GM19035 (cell line): Measurements from ENCODE around the gene MARCO.
"Not testable (repeated sequence)": the region's sequence is repeated elsewhere in the genome, so short reads cannot be mapped to it uniquely, and the experiment has no call there.

Experiments
- ATAC-seq: cut with Tn5 transposase; IDR thresholded peaks from one replicate; pipeline ENCODE4 v1.9.1; 2021; ENCODE audit not compliant: unreplicated experiment

MARCO gene

DNA sequence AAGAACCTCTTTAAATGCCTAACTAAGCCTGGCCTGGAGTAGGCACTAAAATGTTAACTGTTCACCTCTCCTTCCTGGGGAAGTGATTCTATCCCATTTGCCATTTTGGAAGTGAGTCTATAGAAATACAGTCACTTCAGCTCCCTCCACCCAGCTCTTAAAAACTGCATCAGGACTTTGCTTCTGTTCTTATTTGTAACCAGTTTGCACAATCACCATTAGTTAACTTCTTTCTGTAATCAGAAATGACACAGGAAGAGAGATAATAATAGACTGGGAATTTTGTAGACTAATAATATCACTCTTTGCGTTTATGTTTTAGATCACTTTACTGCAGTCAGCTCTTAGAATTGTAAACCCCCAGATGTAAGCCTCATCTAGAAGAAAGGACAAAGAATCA lies 16.0 kb upstream of the MARCO start:
- ATAC-seq = no peak

DNA sequence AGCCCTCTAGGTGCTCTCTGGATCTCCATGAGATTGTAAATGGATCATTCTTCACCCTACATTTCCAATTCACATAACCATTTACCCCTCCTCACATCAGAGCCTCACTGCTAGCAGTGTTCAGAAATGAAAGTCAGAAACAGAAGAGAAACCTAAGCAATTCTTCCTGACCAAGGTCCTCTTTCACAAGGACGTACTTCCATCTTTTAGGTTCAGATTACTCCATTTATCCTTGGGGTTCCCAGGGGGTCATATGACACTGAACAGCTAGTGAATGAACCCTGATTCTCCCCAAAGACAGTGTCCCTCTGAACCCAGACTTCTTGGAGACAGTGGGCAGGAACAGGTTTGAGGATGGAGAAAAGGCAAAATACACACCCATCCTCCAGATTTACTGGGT lies 12.9 kb upstream of the MARCO start:
- ATAC-seq = no peak

DNA sequence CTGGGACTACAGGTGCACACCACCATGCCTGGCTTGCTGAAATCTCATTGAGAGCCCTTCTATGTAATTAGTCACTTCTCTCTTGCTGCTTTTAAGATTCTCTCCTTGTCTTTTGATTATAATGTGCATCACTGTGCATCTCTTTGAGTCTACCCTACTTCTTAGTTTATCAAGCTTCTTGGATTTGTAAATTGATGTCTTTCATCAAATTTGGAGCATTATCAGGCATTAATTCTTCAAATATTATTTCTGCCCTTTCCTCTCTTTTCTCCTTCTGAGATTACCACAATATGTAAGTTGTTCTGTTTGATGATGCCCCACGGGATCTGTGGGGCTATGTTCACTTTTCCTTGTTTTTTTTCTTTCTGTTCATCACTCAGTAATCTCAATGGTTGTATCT lies 9.0 kb upstream of the MARCO start:
- no peak for ATAC-seq

DNA sequence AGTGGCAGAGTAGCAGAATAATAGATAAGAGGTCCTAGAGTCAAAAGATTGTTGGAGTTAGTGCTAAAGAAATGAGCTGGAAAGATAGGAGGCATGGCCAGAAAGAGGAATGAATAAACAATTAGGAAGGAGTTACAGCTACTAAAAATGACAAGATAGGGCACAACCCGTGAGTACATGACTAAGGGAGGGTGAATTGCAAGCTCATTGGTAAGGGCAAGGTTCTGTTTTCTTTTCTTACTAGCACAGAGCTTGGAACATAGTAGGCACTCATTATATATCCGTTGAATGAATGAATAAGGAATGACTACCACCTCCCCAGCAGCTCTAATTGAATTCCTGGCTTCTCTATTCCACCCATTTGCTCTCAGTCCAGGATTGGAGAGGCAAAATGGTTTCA lies 5.7 kb upstream of the MARCO start:
- no peak for ATAC-seq

DNA sequence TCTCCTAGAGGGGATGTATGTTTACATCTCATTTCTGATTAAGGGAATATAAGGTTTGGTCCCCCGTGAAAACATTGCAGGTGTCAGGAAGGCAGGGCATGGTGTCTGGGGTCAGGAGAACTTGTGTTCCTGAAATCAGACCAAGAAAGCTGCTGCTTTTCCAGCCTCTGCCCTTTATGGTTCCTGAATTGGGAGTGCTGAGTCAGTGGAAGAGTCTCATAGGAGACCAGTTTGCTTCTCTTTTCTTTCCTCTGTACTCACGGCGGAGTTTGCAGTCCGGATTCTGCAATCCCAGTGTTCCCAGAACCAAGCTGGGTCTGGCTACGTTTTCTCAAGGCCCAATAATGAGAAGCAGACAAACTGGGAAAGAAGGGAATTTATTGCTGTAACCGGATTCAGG lies 5.1 kb upstream of the MARCO start:
- ATAC-seq = no peak

DNA sequence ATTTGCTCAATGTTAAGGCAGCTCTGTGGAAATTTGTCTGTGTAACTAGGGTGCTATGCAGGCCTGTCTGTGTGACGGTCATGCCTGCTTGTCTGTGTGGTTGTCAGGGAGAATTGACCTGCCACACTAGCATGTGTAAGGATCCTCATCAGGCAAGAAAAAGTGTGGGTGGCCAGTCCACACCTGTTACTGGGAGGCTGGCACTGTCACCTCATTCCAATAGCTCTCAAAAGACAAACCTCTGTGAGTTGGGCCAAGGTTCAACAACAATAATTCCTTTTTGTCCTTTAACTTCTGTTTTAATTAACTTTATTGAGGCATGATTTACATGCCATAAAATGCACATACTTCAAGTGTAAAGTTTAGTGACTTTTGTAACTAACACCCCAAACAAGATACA lies 4.2 kb upstream of the MARCO start:
- ATAC-seq = no peak

DNA sequence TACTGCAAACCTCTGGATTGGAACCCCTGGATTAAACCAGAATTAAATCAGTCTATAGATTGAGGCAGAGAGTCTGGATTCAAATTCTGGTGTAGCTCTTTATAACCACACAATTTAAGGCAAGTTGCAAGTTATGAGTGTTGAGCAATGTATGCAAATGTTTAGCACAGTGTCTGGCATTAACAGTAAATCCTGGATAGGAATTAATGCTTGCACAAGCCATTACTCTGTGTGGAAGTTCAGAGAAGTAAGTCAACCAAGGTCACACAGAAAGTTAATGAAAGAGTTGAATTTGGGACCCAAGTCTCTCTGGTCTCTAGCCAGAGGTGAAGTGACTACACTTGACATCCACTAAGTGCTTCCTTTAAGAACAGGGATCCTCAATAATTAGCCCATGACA lies 2.0 kb upstream of the MARCO start:
- ATAC-seq = no peak

DNA sequence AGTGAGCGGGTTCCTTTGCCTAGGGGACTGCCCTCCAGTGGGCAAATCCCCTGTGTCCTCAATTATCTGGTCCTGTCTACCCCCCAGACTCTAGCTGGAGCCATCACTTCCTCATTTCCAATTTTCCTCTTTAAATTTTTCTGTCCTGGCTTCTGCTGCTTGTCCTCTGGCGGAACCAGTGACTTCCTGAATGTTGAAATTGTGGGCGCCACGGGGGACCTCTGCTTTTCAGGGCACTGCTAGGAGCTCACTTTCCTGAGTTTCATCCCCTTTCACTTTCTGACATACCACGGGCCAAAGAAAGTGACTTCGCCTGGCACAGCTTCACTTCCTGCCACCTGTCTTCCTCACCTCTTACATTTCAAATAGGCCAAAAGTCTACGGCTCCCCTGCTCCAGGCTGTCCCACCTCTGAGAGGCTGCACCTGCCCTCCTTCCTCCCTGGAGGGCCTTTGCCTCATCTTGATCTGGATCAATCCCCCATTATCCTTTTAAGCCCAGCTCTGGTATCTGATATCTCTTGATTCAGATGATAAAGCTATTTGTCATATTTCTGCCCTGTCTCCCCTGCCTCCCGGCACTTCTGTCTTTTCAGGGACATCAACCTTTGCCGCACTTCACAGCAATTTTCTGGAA lies 1.4 kb upstream of the MARCO start:
- no peak for ATAC-seq

DNA sequence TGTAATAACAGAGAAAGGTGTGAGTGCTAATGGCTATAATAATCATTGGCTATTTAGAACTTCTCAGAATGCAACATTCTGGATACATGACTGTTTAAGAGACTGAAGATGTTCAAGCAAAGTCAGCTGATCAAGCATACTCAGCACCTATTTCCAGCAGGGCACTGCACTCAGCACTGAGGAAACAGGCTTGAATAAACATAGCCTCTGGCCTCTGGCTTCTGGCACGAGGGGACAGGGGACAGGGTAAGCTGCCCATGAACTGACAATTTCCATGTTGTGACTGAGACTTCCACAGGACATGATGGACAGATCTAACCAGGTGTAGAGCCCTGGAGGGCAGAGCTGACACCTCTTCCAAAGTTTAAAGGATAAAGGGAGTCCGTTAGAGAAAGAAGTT lies 1.3 kb downstream of the MARCO start:
- no peak for ATAC-seq

DNA sequence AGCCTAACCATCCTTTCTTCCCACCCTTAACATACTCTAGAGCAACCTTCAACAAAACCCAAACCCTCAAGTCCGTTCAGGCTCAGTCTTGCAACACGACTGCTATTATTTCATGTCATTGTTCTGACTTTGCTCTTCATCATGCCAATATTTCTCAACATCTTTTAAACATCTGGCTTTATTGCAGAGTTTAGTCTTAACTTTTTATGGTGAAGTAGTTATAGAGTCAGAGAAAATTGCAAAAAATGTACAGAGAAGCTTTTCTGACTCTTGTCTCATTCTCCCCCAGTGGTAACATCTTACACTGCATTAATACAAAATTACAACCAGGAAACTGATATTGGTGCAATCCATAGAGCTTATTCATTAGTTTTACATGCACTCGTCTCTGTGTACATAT lies 3.9 kb downstream of the MARCO start:
- ATAC-seq = no peak

DNA sequence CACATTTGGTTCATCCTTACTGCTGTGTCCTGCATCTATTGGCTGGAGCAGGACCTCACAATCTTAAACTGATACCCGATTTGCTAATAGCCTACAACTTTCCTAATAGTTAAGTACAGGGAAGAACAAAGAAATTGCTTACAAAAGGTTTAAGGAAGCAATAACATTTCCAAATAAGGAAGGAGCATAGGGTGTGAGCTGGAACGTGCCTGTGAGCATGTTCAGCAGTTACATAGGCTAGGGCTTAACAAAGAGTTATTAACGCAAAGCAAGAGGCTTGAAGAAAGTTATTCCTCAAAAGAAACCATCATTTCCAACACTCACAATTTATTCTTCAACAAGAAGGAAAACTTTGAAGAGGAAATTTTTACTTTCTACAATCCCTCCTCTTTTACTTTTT lies 6.3 kb downstream of the MARCO start:
- not testable (repeated sequence) for ATAC-seq

DNA sequence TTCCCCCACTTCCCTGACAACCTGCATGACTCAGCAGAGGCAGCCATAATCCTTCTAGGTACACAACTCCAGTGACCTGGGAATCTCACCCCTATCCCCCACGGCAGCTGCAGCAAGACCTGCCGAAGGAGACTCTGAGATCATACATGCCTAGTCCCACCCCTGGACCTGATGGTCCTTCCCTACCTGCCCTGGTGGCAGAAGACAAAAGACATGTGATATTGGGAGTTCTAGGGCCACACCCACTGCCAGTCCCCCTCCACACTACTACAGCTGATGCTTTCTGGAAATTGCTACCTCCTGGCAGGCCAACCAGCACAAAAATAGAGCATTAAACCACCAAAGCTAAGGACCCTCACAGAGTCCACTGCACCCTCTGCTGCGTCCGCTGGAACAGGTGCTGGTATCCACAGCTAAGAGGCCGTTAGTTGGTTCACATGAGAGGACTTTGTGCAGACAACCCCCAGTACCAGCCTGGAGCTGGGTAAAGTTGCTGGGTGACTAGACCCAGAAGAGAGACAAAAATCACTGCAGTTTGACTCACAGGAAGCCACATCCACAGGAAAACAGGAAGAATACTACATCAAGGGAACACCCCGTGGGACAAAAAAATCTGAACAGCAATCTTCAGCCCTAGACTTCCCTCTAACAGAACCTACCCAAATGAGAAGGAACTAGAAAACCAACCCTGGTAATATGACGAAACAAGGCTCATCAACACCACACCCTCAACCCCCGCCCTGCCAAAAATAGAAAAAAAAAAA lies 12.5 kb downstream of the MARCO start:
- ATAC-seq = no peak

DNA sequence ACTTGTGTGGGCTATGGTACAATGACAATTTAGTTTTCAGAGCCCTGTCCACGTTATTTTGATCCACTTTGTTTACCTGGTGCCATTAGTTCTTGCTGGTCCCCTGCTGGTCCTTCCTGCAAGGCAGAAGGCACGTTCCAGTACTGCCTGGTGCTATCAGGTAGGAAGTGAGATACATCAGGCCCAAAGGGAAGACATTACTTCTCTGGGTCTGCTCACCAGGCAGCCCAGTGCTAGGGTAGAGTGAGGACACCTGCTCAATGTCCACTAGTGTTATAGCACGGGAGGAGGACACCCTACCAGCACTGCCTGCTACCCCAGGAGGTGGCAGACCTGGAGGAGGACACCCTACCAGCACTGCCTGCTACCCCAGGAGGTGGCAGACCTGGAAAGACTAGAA lies 23.7 kb downstream of the MARCO start:
- no peak for ATAC-seq

DNA sequence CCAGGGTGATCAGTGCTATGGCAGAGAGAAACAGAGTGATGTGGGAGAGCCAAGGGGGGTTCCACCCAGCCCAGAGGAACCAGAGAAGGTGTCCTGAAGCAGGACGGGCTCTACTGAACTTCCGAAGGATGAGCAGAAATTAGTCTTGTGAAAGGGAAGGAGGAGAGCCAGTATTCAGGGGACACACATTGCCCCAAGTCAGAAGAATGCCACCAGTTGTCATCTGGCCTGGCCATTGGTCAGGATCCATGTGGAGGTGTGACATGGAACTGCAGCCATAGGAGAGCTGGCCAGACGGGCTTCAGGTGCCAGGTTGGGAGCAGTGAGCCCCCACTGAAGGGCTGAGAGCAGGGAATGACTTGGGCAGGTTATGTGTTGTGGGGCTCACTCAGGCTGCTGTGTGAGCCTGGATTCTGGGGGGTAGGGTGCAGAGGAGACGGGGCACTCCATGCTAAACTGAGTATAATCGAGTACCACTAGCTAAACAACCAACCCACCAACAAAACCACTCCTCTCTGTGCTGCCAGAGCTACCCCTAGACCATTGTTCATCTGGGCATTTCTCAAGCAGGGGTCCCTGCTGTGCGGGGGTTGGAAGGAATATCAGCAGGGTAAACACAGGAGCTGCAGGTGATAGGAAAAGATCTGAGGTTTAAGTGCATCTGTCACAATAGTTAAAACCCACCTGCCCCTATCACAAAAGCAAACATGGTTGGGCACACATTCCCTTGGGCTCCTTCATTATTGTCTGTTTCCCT lies 25.3 kb downstream of the MARCO start:
- no peak for ATAC-seq

DNA sequence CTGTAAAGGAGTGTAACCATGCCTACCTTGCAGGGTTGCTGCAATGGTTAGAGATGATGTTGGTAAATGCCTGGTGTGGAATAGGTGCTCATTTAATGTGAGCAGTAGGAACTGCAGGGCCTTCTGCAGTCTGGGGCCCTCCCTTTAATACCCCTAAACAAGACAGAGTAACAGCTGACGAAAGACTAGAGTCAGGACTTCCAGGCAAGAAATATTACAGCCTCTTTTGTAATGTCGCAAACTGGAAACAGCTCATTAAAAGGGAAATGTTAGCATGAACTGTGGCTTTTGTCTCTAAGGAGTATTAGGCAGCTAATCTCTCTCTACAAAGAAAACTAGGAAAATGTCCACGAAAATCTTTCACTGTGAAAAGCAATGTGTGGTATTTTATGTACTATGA lies 26.0 kb downstream of the MARCO start:
- no peak for ATAC-seq

DNA sequence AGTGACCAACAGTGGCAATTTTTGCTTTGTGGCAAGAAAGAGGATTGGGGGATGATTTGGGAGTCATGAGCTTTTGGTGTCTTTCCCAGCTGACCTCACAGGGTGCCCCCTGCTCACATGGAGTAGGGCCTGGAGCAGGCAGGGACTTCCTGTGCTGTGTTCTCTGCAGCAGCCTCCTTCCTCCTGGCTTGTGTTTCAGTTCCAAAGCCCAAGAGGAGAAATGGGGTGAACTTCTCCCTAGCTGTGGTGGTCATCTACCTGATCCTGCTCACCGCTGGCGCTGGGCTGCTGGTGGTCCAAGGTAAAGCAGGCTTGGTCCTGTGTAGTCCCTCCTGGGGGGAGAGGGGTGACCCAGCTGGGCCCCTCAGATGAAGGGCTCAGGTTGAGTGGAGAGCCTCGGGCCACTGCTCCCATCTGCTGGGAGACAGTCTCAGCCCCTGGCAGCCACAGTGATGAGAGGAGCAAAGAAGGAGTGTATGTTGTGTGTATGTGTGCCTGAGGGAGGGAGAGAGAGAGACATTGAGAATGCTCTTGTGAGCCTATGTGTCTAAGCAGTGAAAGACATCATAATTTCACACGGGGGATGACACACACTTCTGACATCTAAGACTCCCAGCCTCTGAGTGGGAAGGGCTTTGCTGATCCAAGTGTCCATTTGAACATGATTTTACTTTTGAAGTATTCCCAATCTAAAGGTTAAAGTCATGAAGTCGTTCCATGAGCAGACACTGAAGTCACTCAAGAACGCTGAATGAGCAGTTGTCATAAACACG lies 27.2 kb downstream of the MARCO start:
- no peak for ATAC-seq

DNA sequence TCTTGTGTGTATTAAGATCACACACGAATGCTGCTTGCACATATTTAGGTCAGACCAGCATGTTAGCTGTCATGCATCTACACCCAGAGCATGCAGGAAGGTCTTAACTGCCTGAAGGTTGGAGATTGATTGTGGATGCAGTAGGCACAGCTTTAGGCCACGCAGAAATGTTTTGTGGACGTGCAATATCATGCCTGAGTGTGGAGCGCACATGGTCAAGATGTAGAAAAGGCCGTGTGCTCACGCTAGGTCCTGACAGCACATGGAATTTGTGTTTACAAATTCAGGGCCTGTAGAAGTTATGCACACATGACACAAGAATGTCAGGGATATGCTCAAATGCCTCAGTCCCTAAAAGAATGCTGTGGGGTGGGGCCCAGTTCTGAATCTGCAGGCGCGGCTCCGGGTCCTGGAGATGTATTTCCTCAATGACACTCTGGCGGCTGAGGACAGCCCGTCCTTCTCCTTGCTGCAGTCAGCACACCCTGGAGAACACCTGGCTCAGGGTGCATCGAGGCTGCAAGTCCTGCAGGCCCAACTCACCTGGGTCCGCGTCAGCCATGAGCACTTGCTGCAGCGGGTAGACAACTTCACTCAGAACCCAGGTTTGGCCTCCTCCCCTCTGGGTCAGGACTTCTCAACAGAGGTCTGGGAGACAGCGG lies 27.9 kb downstream of the MARCO start:
- no peak for ATAC-seq

DNA sequence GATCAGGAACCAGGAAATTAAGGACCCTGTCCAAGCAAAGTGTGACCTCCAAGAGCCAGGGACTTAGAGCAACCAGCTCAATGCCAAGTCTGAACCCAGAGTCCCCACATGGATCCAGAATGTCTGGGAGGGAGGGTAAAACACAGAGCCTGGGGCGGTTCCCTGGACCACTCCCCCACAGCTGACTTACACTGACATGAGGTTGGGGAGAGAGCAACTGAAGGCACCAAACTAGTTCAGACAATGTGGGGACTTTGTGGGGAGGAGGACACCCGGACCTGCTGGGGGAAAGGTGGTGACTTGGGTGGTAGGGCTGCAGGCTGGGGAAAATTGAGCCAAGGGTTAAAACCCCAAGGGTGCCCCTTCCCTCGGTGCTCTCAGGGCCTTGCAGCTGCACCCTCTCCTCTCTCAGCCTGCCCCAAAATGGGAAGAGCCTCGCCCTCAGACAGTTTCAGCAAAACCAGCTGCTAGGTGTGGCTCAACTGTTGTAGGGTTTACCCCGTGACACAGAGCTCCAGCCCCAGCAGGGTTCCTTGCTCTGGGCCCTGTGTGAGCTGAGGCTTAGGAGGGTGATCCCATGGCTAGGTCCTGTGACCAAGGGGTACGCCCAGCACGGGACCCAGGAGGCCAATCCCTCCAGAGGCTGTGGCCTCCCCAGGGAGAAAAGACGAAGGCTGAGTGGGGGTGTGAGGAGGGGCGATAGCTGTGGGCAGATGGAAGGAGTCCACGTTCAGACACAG lies 28.6 kb downstream of the MARCO start:
- no peak for ATAC-seq

DNA sequence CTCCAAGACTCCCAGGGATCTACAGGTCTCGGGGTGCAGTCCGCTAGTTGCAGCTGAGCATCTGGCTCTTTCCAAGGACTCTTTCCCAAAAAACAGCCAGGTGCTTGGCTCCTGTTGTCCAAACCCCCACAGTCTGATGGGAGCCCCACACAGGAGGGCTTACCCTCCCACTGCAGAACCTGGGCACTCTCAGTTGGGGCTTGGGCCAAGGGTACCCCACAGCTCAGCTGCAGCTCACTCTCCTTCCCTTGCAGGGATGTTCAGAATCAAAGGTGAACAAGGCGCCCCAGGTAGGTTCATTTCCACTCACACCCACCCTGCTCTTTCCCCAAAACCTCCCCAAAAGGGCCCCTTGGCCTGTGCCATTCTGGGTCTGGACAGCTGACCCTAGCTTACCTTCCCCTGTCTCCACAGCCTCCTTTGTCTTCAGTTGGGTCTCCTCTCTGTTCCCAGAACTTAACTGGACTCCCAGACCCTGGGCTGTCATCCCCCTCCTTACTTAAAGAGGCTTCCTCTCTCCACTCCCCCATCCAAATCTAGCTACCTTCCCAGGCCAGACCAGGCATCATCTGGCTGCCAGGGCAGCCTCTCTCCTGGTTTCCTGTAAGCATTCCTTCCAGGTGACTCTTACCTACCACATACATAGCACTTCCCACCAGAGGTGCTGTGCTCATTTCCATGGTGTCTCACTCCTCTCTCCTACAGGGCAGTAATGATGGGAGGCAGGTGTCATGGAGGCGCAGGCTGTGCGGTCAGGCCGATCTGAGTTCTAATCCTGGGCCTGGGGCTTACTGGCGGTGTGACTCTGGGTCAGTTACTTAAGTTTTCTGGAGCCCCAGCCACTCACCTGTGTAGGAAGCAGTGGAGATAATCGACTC lies 29.5 kb downstream of the MARCO start:
- ATAC-seq = no peak
